ENCODE measurements around the gene HDLBP.
A peak's percentile ranks its signal among the peaks of the same experiment; 100 is the strongest.

Gene HDLBP

GRCh38 chr2:241224018-241224850 is 91.2 kb downstream of the HDLBP start:
- Histone ChIP-seq H3K4me1 (ENCODE audit: control insufficient read depth, insufficient read depth, low read length) (peaks cover under 1% of the 10 kb centered on the region), H3K36me3 (ENCODE audit: control insufficient read depth, insufficient read depth, low read length) (peaks cover 16% of the 10 kb centered on the region), H3K4me3 (ENCODE audit: low read length) (no peak overlapping the region), H3K27me3 (ENCODE audit: control insufficient read depth, insufficient read depth, low read length) (no peaks in the 10 kb centered on the region), H3K9ac (ENCODE audit: low read length) (no peak overlapping the region), H3K27ac (ENCODE audit: low read depth, low read length) (no peak overlapping the region)

- peaks cover 4% of the 10 kb centered on the region for H3K4me1 ChIP-seq (ENCODE audit: control insufficient read depth, insufficient read depth, low read length)
- H3K9ac ChIP-seq (ENCODE audit: low read length): no peak overlapping the region
- H3K27ac ChIP-seq (ENCODE audit: low read depth, low read length): no peak overlapping the region
These were observed 92.1 kb downstream of the HDLBP start for GRCh38 chr2:241223211-241224017.

GRCh38 chr2:241219856-241220356 is 95.6 kb downstream of the HDLBP start:
- Histone ChIP-seq H3K4me3 (ENCODE audit: low read length) (no peak overlapping the region), H3K27ac (ENCODE audit: low read depth, low read length) (no peak overlapping the region), H3K4me1 (ENCODE audit: control insufficient read depth, insufficient read depth, low read length) (peaks cover 4% of the 10 kb centered on the region), H3K27me3 (ENCODE audit: control insufficient read depth, insufficient read depth, low read length) (no peaks in the 10 kb centered on the region), H3K36me3 (ENCODE audit: control insufficient read depth, insufficient read depth, low read length) (no peaks in the 10 kb centered on the region), H3K9ac (ENCODE audit: low read length) (no peak overlapping the region)

More at GRCh38 chr2:241223211-241224017, 92.1 kb downstream of the HDLBP start:
- Histone ChIP-seq H3K4me3 (ENCODE audit: low read length) (no peak overlapping the region), H3K27me3 (ENCODE audit: control insufficient read depth, insufficient read depth, low read length) (no peaks in the 10 kb centered on the region), H3K36me3 (ENCODE audit: control insufficient read depth, insufficient read depth, low read length) (peaks cover 7% of the 10 kb centered on the region)

- H3K27ac ChIP-seq (ENCODE audit: low read depth, low read length): no peak overlapping the region
- no peaks in the 10 kb centered on the region for H3K27me3 ChIP-seq (ENCODE audit: control insufficient read depth, insufficient read depth, low read length)
- H3K36me3 ChIP-seq (ENCODE audit: control insufficient read depth, insufficient read depth, low read length): no peaks in the 10 kb centered on the region
- no peak overlapping the region for H3K9ac ChIP-seq (ENCODE audit: low read length)
- peak overlapping the region; percentile 65 for H3K4me3 ChIP-seq (ENCODE audit: low read length)
- H3K4me1 ChIP-seq (ENCODE audit: control insufficient read depth, insufficient read depth, low read length): peaks cover 4% of the 10 kb centered on the region
These were observed 96.5 kb downstream of the HDLBP start for GRCh38 chr2:241219030-241219382.

- Histone ChIP-seq H3K27ac (ENCODE audit: low read depth, low read length) (no peak overlapping the region), H3K9ac (ENCODE audit: low read length) (no peak overlapping the region), H3K4me3 (ENCODE audit: low read length) (peak overlapping the region; percentile 65), H3K36me3 (ENCODE audit: control insufficient read depth, insufficient read depth, low read length) (no peaks in the 10 kb centered on the region), H3K4me1 (ENCODE audit: control insufficient read depth, insufficient read depth, low read length) (peaks cover 4% of the 10 kb centered on the region), H3K27me3 (ENCODE audit: control insufficient read depth, insufficient read depth, low read length) (no peaks in the 10 kb centered on the region)
These were observed 97.1 kb downstream of the HDLBP start for GRCh38 chr2:241218131-241219029.

- H3K36me3 ChIP-seq (ENCODE audit: control insufficient read depth, insufficient read depth, low read length): no peaks in the 10 kb centered on the region
- peak overlapping the region; percentile 57 for H3K4me3 ChIP-seq (ENCODE audit: low read length)
- H3K9ac ChIP-seq (ENCODE audit: low read length): no peak overlapping the region
- H3K4me1 ChIP-seq (ENCODE audit: control insufficient read depth, insufficient read depth, low read length): peaks cover 4% of the 10 kb centered on the region
- H3K27ac ChIP-seq (ENCODE audit: low read depth, low read length): peak overlapping the region; percentile 83
- no peaks in the 10 kb centered on the region for H3K27me3 ChIP-seq (ENCODE audit: control insufficient read depth, insufficient read depth, low read length)
These were observed 98.0 kb downstream of the HDLBP start for GRCh38 chr2:241217320-241218031.

GRCh38 chr2:241216211-241216761 is 99.2 kb downstream of the HDLBP start:
- H3K4me1 ChIP-seq (ENCODE audit: control insufficient read depth, insufficient read depth, low read length): peaks cover 4% of the 10 kb centered on the region
- H3K9ac ChIP-seq (ENCODE audit: low read length): no peak overlapping the region
- H3K4me3 ChIP-seq (ENCODE audit: low read length): no peak overlapping the region
- no peak overlapping the region for H3K27ac ChIP-seq (ENCODE audit: low read depth, low read length)
- H3K27me3 ChIP-seq (ENCODE audit: control insufficient read depth, insufficient read depth, low read length): no peaks in the 10 kb centered on the region
- no peaks in the 10 kb centered on the region for H3K36me3 ChIP-seq (ENCODE audit: control insufficient read depth, insufficient read depth, low read length)

- H3K36me3 ChIP-seq (ENCODE audit: control insufficient read depth, insufficient read depth, low read length): no peaks in the 10 kb centered on the region
- no peak overlapping the region for H3K9ac ChIP-seq (ENCODE audit: low read length)
- no peak overlapping the region for H3K4me3 ChIP-seq (ENCODE audit: low read length)
- H3K4me1 ChIP-seq (ENCODE audit: control insufficient read depth, insufficient read depth, low read length): peaks cover 4% of the 10 kb centered on the region
- H3K27me3 ChIP-seq (ENCODE audit: control insufficient read depth, insufficient read depth, low read length): no peaks in the 10 kb centered on the region
- no peak overlapping the region for H3K27ac ChIP-seq (ENCODE audit: low read depth, low read length)
These were observed 100.1 kb downstream of the HDLBP start for GRCh38 chr2:241215421-241215820.

GRCh38 chr2:241214766-241215165 is 100.7 kb downstream of the HDLBP start:
- no peaks in the 10 kb centered on the region for H3K36me3 ChIP-seq (ENCODE audit: control insufficient read depth, insufficient read depth, low read length)
- no peak overlapping the region for H3K4me3 ChIP-seq (ENCODE audit: low read length)
- H3K4me1 ChIP-seq (ENCODE audit: control insufficient read depth, insufficient read depth, low read length): peaks cover 4% of the 10 kb centered on the region
- H3K27me3 ChIP-seq (ENCODE audit: control insufficient read depth, insufficient read depth, low read length): no peaks in the 10 kb centered on the region
- no peak overlapping the region for H3K9ac ChIP-seq (ENCODE audit: low read length)
- H3K27ac ChIP-seq (ENCODE audit: low read depth, low read length): no peak overlapping the region

GRCh38 chr2:241214209-241214608 is 101.3 kb downstream of the HDLBP start:
- H3K36me3 ChIP-seq (ENCODE audit: control insufficient read depth, insufficient read depth, low read length): no peaks in the 10 kb centered on the region
- peaks cover 4% of the 10 kb centered on the region for H3K4me1 ChIP-seq (ENCODE audit: control insufficient read depth, insufficient read depth, low read length)
- H3K27ac ChIP-seq (ENCODE audit: low read depth, low read length): no peak overlapping the region
- no peak overlapping the region for H3K9ac ChIP-seq (ENCODE audit: low read length)
- H3K27me3 ChIP-seq (ENCODE audit: control insufficient read depth, insufficient read depth, low read length): no peaks in the 10 kb centered on the region
- H3K4me3 ChIP-seq (ENCODE audit: low read length): no peak overlapping the region

GRCh38 chr2:241213567-241213966 is 101.9 kb downstream of the HDLBP start:
- Histone ChIP-seq H3K27ac (ENCODE audit: low read depth, low read length) (no peak overlapping the region), H3K36me3 (ENCODE audit: control insufficient read depth, insufficient read depth, low read length) (no peaks in the 10 kb centered on the region), H3K27me3 (ENCODE audit: control insufficient read depth, insufficient read depth, low read length) (no peaks in the 10 kb centered on the region), H3K4me3 (ENCODE audit: low read length) (no peak overlapping the region), H3K9ac (ENCODE audit: low read length) (no peak overlapping the region), H3K4me1 (ENCODE audit: control insufficient read depth, insufficient read depth, low read length) (no peaks in the 10 kb centered on the region)

Measured in rectal smooth muscle tissue (tissue), 1 donor.